Activated naive CD4-positive, alpha-beta T cell (primary cell): ENCODE results near the gene AMZ1.
"Not testable (repeated sequence)": the region's sequence is repeated elsewhere in the genome, so short reads cannot be mapped to it uniquely, and the experiment has no call there.

Source experiments
- DNase-seq, 4 experiments: peaks; one replicate each; lab custom pipeline; 2025; lab: John Stamatoyannopoulos, UW

AMZ1 gene

DNA sequence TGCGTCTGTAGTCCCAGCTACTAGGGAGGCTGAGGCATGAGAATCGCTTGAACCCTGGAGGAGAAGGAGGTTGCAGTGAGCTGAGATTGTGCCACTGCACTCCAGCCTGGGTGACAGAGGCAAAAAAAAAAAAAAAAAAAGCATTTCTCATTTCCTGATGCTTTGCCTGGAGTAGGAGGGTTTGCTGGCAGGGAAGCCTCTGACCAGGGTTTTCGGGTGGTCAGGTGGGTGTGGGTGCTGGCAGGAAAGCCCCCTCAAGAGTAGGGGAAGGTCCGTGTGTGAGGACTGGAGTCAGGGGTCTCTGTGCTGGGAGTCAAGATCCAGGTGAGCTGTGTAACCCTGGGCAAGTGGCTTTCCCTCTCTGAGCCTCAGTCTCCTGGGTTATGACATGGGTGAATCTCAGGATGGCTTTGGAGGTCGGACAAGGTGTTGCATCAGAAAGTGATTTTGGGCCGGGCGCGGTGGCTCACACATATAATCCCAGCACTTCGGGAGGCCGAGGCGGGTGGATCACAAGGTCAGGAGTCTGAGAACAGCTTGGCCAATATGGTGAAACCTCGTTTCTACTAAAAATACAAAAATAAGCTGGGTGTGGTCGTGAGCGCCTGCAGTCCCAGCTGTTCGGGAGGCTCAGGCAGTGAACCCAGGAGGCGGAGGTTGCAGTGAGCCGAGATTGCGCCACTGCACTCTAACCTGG is 3.2 kb downstream of the AMZ1 start:
- DNase-seq = no peak

DNA sequence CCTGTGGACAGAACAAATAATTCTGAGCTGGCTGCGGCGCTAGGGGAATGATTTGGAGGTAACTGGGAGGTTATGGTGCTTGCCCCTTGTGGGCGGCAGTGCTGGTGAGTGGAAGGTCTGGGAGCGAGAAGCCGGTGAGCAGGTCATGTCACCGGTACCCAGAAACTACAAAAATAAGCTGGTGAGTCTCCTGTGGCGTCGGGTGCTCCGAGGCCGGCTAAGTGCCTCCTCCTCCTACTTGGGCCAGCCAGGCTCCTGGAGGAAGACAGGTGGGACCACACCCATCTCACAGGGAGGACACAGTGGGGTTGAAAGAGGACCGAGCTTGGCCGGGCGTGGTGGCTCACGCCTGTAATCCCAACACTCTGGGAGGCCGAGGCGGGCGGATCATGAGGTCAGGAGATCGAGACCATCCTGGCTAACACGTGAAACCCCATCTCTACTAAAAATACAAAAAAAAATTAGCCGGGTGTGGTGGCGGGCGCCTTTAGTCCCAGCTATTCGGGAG is 4.0 kb downstream of the AMZ1 start:
- not testable (repeated sequence) for DNase-seq

- DNase-seq = no peak
Observed at GRCh38 chr7:2692543-2692942, 4.5 kb downstream of the AMZ1 start.

GRCh38 chr7:2693420-2694121 is 5.6 kb downstream of the AMZ1 start:
- not testable (repeated sequence) for DNase-seq

GRCh38 chr7:2694122-2694436 is 6.1 kb downstream of the AMZ1 start:
- not testable (repeated sequence) for DNase-seq

DNA sequence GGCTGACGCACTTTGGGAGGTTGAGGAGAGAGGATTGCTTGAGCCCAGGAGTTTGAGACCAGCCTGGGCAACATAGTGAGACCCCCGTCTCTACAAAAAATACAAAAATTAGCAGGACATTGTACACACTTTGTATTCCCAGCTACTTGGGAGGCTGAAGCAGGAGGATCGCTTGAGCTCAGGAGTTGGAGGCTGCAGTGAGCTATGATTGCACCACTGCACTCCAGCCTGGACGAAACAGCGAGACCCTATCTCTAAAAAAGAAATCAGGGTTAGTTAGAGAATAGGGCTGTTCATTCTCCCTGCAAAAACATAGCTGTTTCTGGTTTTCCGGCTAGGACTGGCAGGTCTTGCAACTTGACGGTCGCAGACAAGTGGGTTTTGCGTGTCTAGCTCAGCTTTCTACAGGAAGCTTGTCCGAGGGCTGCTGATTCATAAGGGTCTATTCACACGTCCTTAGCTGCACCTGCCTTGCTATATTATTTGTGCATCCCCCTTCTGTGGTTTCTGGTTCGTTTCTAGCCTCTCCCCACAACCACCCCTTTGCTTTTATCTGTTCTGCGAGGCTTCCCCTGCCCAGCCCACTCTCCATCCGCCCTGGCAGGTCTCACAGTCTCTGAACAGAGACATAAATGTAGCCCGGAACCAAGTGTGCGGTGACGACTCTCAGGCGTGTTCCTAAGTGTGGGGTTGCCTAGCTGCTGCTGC is 10.7 kb downstream of the AMZ1 start:
- peak in 2 of 4 experiments; percentile 42 for DNase-seq

DNA sequence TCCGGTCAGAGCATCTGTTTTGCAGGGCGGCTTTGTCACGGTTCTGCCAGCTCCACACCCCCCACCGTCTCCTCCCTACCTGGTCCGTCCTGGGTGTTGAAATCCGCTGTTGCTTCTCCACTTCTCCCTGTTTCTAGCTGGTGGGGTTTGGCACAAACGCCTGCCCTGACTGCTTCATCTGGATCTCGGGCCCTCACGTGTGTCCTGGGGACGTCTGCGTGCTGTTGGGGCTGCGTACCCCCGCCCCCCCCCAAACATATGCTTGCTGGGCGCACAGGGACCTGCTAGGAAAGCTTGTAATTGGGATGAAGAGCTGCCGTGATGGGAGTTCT is 11.3 kb downstream of the AMZ1 start:
- DNase-seq = no peak

DNA sequence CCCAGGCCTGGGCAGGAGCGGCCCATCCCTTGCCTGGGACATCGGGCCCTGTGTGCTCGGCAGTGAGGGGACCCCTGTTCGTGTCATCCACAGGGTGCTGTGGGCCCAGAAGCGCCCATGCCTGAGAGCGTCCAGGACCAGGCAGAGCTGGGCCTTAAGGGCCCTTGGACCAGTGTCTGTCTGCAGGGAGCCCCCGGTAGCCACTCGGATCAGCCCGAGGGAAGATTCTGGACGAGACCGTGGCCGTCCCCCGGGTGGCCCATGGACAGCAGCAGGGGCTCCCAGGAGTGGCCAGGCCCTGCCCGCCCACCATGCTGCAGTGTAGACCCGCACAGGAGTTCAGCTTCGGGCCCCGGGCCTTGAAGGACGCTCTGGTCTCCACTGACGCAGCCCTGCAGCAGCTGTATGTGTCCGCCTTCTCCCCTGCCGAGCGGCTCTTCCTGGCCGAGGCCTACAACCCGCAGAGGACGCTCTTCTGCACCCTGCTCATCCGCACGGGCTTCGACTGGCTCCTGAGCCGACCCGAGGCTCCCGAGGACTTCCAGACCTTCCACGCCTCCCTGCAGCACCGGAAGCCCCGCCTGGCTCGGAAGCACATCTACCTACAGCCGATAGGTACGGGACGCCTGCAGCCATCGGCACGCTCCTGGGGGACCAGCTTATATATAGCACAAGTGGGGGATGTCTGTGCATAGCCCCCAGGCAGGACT is 12.3 kb downstream of the AMZ1 start:
- DNase-seq = no peak

DNA sequence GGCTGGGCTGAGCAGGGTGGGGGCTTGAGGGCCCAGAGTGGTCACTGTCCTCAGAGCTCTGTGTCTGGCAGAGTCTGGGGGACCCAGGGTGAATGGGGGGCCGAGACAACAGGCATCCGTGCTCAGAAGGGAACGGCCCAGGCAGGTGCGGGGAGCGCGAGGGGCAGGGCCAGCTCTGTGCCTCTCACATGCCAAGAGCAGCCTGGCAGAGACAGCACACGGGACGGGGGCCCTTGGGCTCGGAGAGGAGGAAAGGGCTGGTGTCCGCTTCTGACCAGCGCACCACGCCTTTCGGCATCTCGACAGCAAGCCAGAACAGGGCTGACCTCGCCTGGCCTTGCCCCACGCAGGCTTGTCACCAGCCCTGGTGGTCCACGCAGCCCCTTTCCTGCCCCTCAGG is 13.4 kb downstream of the AMZ1 start:
- no peak for DNase-seq

DNA sequence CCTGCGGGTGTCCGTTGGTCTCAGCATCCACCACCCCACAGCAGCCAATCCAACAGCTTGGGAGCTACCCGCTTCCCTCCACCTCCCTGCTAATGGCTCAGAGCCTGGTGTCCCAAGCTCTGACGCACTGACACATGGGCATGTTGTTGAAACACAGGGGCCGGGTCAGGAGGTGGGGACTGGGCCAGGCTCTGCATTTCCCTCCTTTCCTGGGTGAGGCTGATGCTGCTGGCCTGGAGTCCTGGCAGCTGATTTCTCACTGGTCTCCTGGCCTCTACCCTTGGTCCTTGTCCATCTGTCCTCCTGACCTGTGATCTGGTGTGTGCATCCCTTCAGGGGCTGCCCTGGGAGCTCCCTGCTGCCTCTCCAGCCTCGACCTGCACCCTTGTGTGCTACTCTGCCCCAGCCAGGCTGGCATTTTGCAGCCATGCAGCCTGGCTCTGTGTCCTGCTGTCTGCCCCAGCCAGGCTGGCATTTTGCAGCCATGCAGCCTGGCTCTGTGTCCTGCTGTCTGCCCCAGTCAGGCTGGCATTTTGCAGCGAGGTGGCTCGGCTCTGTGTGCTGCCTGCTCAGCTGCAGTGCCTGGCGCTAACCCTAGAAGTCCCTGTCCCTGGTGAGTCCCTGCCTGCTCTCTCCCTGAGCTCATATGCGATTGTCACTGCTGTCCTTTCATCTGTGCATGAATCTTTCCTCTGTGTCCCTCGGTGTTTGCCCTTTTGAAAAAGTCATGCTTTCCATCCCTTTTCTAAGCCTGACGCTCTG is 14.0 kb downstream of the AMZ1 start:
- DNase-seq = no peak

- DNase-seq = no peak
Observed at GRCh38 chr7:2702594-2702957, 14.6 kb downstream of the AMZ1 start.

GRCh38 chr7:2705371-2706096 is 17.5 kb downstream of the AMZ1 start:
- DNase-seq = no peak

- DNase-seq = no peak
Observed at GRCh38 chr7:2706685-2707126, 18.7 kb downstream of the AMZ1 start.

GRCh38 chr7:2707481-2707880 is 19.5 kb downstream of the AMZ1 start:
- DNase-seq = no peak

GRCh38 chr7:2708041-2708440 is 20.0 kb downstream of the AMZ1 start:
- no peak for DNase-seq

DNA sequence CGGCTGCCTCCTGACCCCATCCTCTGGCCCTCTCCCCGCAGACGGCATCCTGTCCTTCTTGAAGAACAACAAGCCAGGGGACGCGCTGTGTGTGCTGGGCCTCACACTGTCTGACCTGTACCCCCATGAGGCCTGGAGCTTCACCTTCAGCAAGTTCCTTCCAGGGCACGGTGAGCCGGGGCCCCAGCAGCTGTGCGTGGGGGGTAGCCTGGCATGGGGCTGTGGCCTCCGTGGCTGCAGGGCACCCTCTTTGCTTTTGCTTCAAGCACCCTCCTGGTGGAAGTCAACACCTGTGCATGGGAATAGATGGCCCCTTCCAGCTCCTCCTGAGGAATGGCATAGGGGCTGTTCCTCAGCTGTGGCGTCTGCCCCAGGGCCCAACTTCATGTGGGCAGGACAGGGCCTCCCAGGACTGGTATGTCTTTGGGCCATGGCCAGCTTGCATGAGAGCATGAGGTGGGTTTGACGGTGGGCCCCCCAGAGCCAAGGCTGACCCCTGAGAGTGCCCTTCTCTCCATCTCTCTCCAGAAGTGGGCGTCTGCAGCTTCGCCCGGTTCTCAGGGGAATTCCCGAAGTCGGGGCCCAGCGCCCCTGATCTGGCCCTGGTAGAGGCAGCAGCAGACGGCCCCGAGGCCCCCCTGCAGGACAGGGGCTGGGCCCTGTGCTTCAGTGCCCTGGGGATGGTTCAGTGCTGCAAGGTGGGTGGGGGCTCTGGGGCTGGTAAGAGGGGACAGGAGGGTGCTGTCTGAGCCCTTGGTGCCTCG is 20.7 kb downstream of the AMZ1 start:
- DNase-seq = no peak

GRCh38 chr7:2709553-2710285 is 21.7 kb downstream of the AMZ1 start:
- DNase-seq = peak; percentile 40 to 71 (median 52)

- no peak for DNase-seq
Observed at GRCh38 chr7:2710286-2710655, 22.3 kb downstream of the AMZ1 start.

DNA sequence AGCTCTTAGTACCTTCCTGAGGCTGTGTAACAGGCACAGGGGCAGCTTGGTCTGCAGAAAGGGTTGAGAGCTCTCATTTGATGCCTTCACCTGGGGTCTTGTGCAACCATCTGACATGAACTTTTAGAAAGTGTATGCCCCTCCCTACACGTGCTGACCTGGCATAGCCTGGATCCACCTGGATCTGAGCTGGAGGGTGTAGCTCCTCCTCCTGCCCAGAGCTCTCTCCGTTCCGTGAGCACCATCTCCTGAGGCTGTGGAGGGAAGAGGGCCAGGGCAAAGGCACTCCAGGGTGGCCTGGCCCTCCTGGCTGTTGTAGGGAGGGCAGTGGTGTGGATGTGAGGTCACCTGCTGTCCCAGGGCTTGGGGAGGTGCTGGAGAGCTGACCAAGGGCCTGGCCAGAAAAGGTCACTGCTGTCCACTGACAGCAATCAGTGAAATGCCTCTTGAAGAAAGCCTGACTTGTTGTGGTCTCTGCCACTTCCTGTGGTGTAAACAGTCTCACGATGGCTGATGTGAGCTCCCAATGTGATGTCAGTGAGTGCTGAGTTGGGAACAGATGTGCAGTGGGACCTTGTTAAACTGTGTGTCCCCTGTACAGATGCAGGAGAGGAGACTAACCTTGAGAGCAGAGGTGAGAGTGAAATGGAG is 23.0 kb downstream of the AMZ1 start:
- no peak for DNase-seq
